GM21528 (cell line): ENCODE data around the gene CASP7.
"Not testable (repeated sequence)": the region's sequence is repeated elsewhere in the genome, so short reads cannot be mapped to it uniquely, and the experiment has no call there.

Experiments
- ATAC-seq: cut with Tn5 transposase; IDR thresholded peaks from one replicate; pipeline ENCODE4 v1.9.1; 2021; ENCODE audit warnings: mild to moderate bottlenecking, moderate library complexity; ENCODE audit not compliant: unreplicated experiment, low FRiP score

The CASP7 gene

GRCh38 chr10:113679463-113680189, at the start of gene CASP7:
Gene CASP7 (plus strand): TSS chr10:113679912. CDS start chr10:113697494, 17,582 bp downstream.
- ATAC-seq, result peak; percentile 71

GRCh38 chr10:113630929-113631533, 48.7 kb upstream of the CASP7 start:
- ATAC-seq, result no peak

- no peak for ATAC-seq
Observed at GRCh38 chr10:113631684-113632367, 47.9 kb upstream of the CASP7 start.

- ATAC-seq, result no peak
Observed at GRCh38 chr10:113639966-113640365, 39.7 kb upstream of the CASP7 start.

GRCh38 chr10:113641702-113642101, 38.0 kb upstream of the CASP7 start:
- ATAC-seq, result no peak

- no peak for ATAC-seq
Observed at GRCh38 chr10:113643183-113643582, 36.5 kb upstream of the CASP7 start.

GRCh38 chr10:113644185-113645120, 35.3 kb upstream of the CASP7 start:
- ATAC-seq, result no peak

GRCh38 chr10:113646336-113647201, 33.1 kb upstream of the CASP7 start:
- no peak for ATAC-seq

GRCh38 chr10:113647812-113648211, 31.9 kb upstream of the CASP7 start:
- no peak for ATAC-seq

GRCh38 chr10:113648478-113648877, 31.2 kb upstream of the CASP7 start:
- no peak for ATAC-seq

- ATAC-seq, result no peak
Observed at GRCh38 chr10:113650172-113650571, 29.5 kb upstream of the CASP7 start.

GRCh38 chr10:113651021-113651420, 28.7 kb upstream of the CASP7 start:
- ATAC-seq, result no peak

GRCh38 chr10:113651898-113652297, 27.8 kb upstream of the CASP7 start:
- ATAC-seq, result no peak

GRCh38 chr10:113652456-113652855, 27.3 kb upstream of the CASP7 start:
- ATAC-seq, result not testable (repeated sequence)

GRCh38 chr10:113656896-113657295, 22.8 kb upstream of the CASP7 start:
- no peak for ATAC-seq

GRCh38 chr10:113657544-113657943, 22.2 kb upstream of the CASP7 start:
- ATAC-seq, result no peak

- ATAC-seq, result no peak
Observed at GRCh38 chr10:113661332-113661731, 18.4 kb upstream of the CASP7 start.

GRCh38 chr10:113663142-113663541, 16.6 kb upstream of the CASP7 start:
- no peak for ATAC-seq

- no peak for ATAC-seq
Observed at GRCh38 chr10:113663908-113664307, 15.8 kb upstream of the CASP7 start, which contains the start of gene NRAP. Gene NRAP (minus strand): TSS chr10:113664041. CDS start chr10:113663882, 159 bp downstream.
